ENCODE results near the gene PDCD2L.
"Not testable (repeated sequence)": the region's sequence is repeated elsewhere in the genome, so short reads cannot be mapped to it uniquely, and the experiment has no call there.

PDCD2L gene

GRCh38 chr19:34416021-34416545 is 11.9 kb downstream of the PDCD2L start:
- no peak for DNase-seq (ENCODE audit: low spot score)

- DNase-seq (ENCODE audit: low spot score): no peak
Observed at GRCh38 chr19:34418300-34418699, 14.1 kb downstream of the PDCD2L start.

GRCh38 chr19:34426096-34426661 is 22.0 kb downstream of the PDCD2L start:
- DNase-seq (ENCODE audit: low spot score): no peak

- DNase-seq (ENCODE audit: low spot score): peak; percentile 50
Observed at GRCh38 chr19:34428549-34429285, 24.5 kb downstream of the PDCD2L start.

- DNase-seq (ENCODE audit: low spot score): no peak
Observed at GRCh38 chr19:34429553-34429952, 25.4 kb downstream of the PDCD2L start.

GRCh38 chr19:34430738-34431625 is 26.8 kb downstream of the PDCD2L start:
- peak; percentile 75 for DNase-seq (ENCODE audit: low spot score)

- DNase-seq (ENCODE audit: low spot score): no peak
Observed at GRCh38 chr19:34431681-34432402, 27.6 kb downstream of the PDCD2L start.

- DNase-seq (ENCODE audit: low spot score): no peak
Observed at GRCh38 chr19:34432797-34433196, 28.6 kb downstream of the PDCD2L start.

- no peak for DNase-seq (ENCODE audit: low spot score)
Observed at GRCh38 chr19:34436716-34437115, 32.5 kb downstream of the PDCD2L start.

- no peak for DNase-seq (ENCODE audit: low spot score)
Observed at GRCh38 chr19:34448191-34448590, 44.0 kb downstream of the PDCD2L start.

- no peak for DNase-seq (ENCODE audit: low spot score)
Observed at GRCh38 chr19:34452723-34453122, 48.5 kb downstream of the PDCD2L start.

GRCh38 chr19:34454091-34454490 is 49.9 kb downstream of the PDCD2L start:
- no peak for DNase-seq (ENCODE audit: low spot score)

GRCh38 chr19:34454685-34455084 is 50.5 kb downstream of the PDCD2L start:
- DNase-seq (ENCODE audit: low spot score): no peak

GRCh38 chr19:34455783-34456480 is 51.7 kb downstream of the PDCD2L start:
- DNase-seq (ENCODE audit: low spot score): not testable (repeated sequence)

GRCh38 chr19:34457446-34457845 is 53.2 kb downstream of the PDCD2L start:
- no peak for DNase-seq (ENCODE audit: low spot score)

- DNase-seq (ENCODE audit: low spot score): no peak
Observed at GRCh38 chr19:34458677-34459076, 54.5 kb downstream of the PDCD2L start.

- DNase-seq (ENCODE audit: low spot score): no peak
Observed at GRCh38 chr19:34459614-34460013, 55.4 kb downstream of the PDCD2L start.

GRCh38 chr19:34461375-34462100 is 57.3 kb downstream of the PDCD2L start:
- no peak for DNase-seq (ENCODE audit: low spot score)

- DNase-seq (ENCODE audit: low spot score): not testable (repeated sequence)
Observed at GRCh38 chr19:34464785-34465184, 60.6 kb downstream of the PDCD2L start.

- no peak for DNase-seq (ENCODE audit: low spot score)
Observed at GRCh38 chr19:34468409-34468808, 64.2 kb downstream of the PDCD2L start.

GRCh38 chr19:34469026-34469425 is 64.8 kb downstream of the PDCD2L start:
- not testable (repeated sequence) for DNase-seq (ENCODE audit: low spot score)
